ENCODE measurements around the gene NRG3.

- TF ChIP-seq EP300 (IDR thresholded peaks at IDR 0.05): no peak
- TF ChIP-seq, protein P1, sequence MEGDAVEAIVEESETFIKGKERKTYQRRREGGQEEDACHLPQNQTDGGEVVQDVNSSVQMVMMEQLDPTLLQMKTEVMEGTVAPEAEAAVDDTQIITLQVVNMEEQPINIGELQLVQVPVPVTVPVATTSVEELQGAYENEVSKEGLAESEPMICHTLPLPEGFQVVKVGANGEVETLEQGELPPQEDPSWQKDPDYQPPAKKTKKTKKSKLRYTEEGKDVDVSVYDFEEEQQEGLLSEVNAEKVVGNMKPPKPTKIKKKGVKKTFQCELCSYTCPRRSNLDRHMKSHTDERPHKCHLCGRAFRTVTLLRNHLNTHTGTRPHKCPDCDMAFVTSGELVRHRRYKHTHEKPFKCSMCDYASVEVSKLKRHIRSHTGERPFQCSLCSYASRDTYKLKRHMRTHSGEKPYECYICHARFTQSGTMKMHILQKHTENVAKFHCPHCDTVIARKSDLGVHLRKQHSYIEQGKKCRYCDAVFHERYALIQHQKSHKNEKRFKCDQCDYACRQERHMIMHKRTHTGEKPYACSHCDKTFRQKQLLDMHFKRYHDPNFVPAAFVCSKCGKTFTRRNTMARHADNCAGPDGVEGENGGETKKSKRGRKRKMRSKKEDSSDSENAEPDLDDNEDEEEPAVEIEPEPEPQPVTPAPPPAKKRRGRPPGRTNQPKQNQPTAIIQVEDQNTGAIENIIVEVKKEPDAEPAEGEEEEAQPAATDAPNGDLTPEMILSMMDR (IDR thresholded peaks at IDR 0.05): no peak
- TF ChIP-seq POLR2A (IDR thresholded peaks at IDR 0.05): no peak
Observed at GRCh38 chr10:82228701-82229100, 353.7 kb downstream of the NRG3 start.

Data from tibial nerve (tissue), 4 donors.